KOPT-K1 (cell line): ENCODE data around the gene TDRD12.

Experiments used
- H3K27ac ChIP-seq: fragments of 200-600 bp; sonication (generic); 2 replicates; pipeline ENCODE4 v1.5.1; 2016; ENCODE audit warnings: antibody characterized with exemption, mild to moderate bottlenecking, low read depth, low read length; ENCODE audit not compliant: poor library complexity, severe bottlenecking
- H3K36me3 ChIP-seq: fragments of 200-600 bp; sonication (generic); 2 replicates; pipeline ENCODE4 v1.5.1; 2017; ENCODE audit warnings: antibody characterized with exemption, mild to moderate bottlenecking, low read length, moderate library complexity; ENCODE audit not compliant: insufficient read depth
- H3K9me3 ChIP-seq: fragments of 200-600 bp; sonication (generic); 2 replicates; pipeline ENCODE4 v1.5.1; 2017; ENCODE audit warnings: antibody characterized with exemption, low read length, mild to moderate bottlenecking; ENCODE audit not compliant: insufficient read depth, poor library complexity, severe bottlenecking

The TDRD12 gene, protein sequence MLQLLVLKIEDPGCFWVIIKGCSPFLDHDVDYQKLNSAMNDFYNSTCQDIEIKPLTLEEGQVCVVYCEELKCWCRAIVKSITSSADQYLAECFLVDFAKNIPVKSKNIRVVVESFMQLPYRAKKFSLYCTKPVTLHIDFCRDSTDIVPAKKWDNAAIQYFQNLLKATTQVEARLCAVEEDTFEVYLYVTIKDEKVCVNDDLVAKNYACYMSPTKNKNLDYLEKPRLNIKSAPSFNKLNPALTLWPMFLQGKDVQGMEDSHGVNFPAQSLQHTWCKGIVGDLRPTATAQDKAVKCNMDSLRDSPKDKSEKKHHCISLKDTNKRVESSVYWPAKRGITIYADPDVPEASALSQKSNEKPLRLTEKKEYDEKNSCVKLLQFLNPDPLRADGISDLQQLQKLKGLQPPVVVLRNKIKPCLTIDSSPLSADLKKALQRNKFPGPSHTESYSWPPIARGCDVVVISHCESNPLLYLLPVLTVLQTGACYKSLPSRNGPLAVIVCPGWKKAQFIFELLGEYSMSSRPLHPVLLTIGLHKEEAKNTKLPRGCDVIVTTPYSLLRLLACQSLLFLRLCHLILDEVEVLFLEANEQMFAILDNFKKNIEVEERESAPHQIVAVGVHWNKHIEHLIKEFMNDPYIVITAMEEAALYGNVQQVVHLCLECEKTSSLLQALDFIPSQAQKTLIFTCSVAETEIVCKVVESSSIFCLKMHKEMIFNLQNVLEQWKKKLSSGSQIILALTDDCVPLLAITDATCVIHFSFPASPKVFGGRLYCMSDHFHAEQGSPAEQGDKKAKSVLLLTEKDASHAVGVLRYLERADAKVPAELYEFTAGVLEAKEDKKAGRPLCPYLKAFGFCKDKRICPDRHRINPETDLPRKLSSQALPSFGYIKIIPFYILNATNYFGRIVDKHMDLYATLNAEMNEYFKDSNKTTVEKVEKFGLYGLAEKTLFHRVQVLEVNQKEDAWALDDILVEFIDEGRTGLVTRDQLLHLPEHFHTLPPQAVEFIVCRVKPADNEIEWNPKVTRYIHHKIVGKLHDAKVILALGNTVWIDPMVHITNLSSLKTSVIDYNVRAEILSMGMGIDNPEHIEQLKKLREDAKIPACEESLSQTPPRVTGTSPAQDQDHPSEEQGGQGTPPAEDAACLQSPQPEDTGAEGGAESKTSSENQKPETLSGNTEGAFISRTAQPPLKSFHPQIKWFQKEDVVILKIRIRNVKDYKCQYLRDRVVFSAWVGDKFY (N-terminal part only)

DNA sequence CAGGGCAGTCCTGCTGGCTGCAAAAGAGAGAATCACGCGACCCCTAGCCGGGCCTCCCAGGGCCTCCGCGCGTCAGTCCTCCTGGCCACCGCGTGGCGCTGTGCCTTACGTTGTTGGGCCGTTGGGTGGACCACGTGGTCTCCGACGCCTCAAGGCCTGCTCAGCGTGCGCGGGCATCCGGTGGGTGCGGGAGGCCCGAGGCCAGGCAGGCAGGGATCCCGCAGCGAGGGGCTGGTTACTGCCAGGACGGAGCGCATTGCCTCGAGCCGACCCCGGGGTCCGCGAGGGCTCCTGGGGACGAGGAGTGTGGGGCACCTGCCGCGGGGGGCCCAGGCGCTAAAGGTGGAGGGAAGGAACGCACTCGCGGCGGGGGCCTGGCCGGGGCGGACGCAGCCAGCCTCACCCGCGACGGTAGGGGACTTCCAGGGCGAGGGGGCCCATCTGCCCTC is at the start of gene TDRD12:
Gene TDRD12 (plus strand): TSS at position 157 of the 449 bp plus-strand sequence. CDS start 306 bp downstream, outside the sequence.
- H3K9me3 ChIP-seq, result no peaks in the 10 kb centered on the region
- H3K36me3 ChIP-seq, result peaks cover 7% of the 10 kb centered on the region; the same call in 1 of the 2 replicates
- H3K27ac ChIP-seq, result no peak within 1 kb of the TSS

- Histone ChIP-seq H3K27ac (no peak overlapping the region), H3K9me3 (no peaks in the 10 kb centered on the region), H3K36me3 (no peaks in the 10 kb centered on the region)
These were observed 47.5 kb upstream of the TDRD12 start for GRCh38 chr19:32671883-32672593.

DNA sequence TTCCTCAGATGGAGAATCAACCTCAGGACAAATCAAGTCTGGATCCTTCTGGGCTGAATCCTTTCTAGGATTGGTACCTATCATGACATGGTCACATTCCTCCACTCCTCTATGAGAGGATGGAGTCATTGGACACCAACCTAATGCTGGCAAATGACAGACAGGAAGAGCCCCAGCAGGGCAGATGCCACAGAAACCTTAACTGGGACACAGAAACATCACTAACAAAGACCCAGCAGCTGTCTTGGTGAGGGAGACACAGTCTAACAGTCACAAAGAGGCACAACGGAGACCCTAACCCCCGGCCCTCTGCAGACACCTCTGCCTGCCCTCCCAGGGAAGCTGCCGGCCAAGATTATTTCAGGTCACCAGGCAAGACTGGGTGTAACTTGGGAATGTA is 46.7 kb upstream of the TDRD12 start:
- Histone ChIP-seq H3K36me3 (no peaks in the 10 kb centered on the region), H3K9me3 (no peaks in the 10 kb centered on the region), H3K27ac (no peak overlapping the region)

GRCh38 chr19:32673573-32673972 is 46.0 kb upstream of the TDRD12 start:
- no peak overlapping the region for H3K27ac ChIP-seq
- H3K9me3 ChIP-seq, result no peaks in the 10 kb centered on the region
- H3K36me3 ChIP-seq, result no peaks in the 10 kb centered on the region

GRCh38 chr19:32674153-32674930 is 45.2 kb upstream of the TDRD12 start:
- H3K9me3 ChIP-seq, result no peaks in the 10 kb centered on the region
- peak overlapping the region; percentile 50 for H3K27ac ChIP-seq
- H3K36me3 ChIP-seq, result no peaks in the 10 kb centered on the region

GRCh38 chr19:32674931-32675719 is 44.4 kb upstream of the TDRD12 start, which contains the start of gene ANKRD27:
ANKRD27 (minus strand) TSS chr19:32675180; CDS start chr19:32659015, 16,165 bp downstream.
- H3K9me3 ChIP-seq, result no peaks in the 10 kb centered on the region
- H3K36me3 ChIP-seq, result no peaks in the 10 kb centered on the region
- H3K27ac ChIP-seq, result peak within 1 kb of the TSS; percentile 50

DNA sequence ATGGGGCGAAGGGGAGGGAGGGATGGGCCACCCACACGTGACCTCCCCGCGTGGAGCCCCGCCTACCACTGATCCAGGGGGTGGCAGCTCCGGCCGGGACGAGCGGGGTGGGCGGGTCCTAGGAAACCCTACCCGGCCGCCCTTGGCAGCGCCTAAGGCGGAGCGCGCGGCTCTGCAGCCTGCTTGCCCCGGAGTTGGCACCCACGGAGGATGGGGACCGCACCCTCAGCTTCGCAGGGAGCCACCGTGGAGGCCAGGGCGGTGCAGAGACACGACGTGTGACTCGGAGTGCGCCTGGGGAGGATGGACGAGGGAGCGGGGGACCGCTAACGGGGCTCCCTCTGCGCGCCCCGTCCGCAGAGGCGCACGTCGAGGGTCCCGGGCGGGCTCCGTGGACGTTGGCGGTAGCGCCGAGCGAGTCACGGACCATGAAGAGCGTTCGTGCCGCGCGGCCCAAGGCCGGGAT is 43.8 kb upstream of the TDRD12 start, which contains the start of gene RGS9BP:
Gene RGS9BP (plus strand): TSS at position 129 of the 466 bp plus-strand sequence. CDS start 416 bp downstream, outside the sequence.
- peak within 1 kb of the TSS; percentile 50 for H3K27ac ChIP-seq
- no peaks in the 10 kb centered on the region for H3K36me3 ChIP-seq
- H3K9me3 ChIP-seq, result no peaks in the 10 kb centered on the region

- Histone ChIP-seq H3K27ac (no peak overlapping the region), H3K9me3 (no peaks in the 10 kb centered on the region), H3K36me3 (no peaks in the 10 kb centered on the region)
These were observed 43.2 kb upstream of the TDRD12 start for GRCh38 chr19:32676186-32676894.

DNA sequence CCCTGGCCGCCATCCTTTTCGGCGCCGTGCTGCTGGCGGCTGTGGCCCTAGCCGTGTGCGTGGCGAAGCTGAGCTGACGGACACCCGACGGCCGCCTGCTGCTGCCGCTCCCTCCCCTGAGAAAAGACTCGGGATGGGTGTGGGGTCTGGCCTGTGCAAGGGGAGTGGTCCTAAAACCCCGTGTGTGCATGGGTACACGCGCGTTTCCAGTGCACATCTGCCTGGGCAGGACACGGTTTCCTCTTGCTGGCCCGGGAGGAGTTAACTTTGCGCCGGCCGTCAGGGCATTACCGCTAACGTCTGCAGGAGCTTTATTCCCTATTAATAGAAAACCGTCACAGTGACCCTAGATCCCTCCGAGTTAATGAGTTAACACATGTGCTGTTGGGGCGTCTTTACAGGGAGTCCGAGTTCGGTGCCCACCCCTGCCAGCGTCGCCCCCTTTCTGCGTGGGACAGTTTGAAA is 42.6 kb upstream of the TDRD12 start:
- Histone ChIP-seq H3K27ac (no peak overlapping the region), H3K9me3 (no peaks in the 10 kb centered on the region), H3K36me3 (no peaks in the 10 kb centered on the region)

DNA sequence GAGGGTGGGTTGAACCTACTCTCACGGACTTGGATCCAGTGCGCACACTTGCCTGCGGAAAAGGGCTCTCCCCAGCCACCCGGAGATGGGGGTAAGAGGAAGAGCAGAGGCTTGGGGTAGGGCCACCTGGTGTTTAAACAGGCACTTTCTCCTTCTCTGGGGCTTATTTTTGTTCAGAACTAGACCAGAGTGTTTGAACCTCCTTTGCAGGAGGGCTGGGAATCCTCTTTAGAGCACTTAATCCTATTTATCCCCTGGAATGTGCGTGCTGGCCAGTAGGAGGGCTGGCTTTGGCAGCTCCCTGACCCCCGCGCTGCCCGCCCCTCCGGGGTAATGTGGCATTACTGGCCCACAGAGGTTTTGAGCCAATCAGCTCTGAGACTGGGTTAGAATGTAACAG is 41.9 kb upstream of the TDRD12 start:
- Histone ChIP-seq H3K9me3 (no peaks in the 10 kb centered on the region), H3K36me3 (no peaks in the 10 kb centered on the region), H3K27ac (no peak overlapping the region)

DNA sequence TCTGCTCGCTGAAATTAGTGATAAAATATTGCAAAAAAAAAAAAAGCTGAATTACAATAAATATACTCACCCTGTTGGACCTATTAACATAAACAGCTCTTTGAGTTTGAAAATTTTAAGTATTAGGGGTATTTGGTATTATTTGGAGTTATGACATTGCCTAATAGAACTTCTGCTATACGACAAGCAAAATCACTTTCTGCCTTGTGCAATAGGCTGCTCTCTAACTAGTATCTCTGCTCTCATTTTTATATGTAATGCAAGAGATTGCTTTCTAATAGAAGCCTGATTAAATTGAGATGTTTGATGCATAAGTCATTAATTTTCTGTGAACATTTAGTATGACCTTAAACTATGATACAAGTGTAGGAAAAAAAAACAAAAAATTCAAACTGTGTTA is 38.6 kb upstream of the TDRD12 start:
- H3K36me3 ChIP-seq, result no peaks in the 10 kb centered on the region
- no peak overlapping the region for H3K27ac ChIP-seq
- no peaks in the 10 kb centered on the region for H3K9me3 ChIP-seq

GRCh38 chr19:32682317-32682716 is 37.2 kb upstream of the TDRD12 start:
- H3K27ac ChIP-seq, result no peak overlapping the region
- no peaks in the 10 kb centered on the region for H3K9me3 ChIP-seq
- H3K36me3 ChIP-seq, result no peaks in the 10 kb centered on the region
